Neural progenitor cell (in vitro differentiated cells): ENCODE results near the gene FASTKD3.

Source experiments
- EZH2 ChIP-seq: fragments of 200-600 bp; sonication (generic); IDR thresholded peaks from 2 replicates; pipeline ENCODE4 v1.6.1; 2017; ENCODE audit warnings: antibody characterized with exemption, mild to moderate bottlenecking, moderate library complexity
- EZH2phosphoT487 ChIP-seq: fragments of 200-600 bp; sonication (generic); IDR thresholded peaks from 2 replicates; pipeline ENCODE4 v1.6.1; 2017; ENCODE audit warnings: antibody characterized with exemption
- TF ChIP-seq, protein P1 (sequence below): fragments of 200-600 bp; sonication (generic); IDR thresholded peaks from 2 replicates; pipeline ENCODE4 v1.5.1; 2017; ENCODE audit warnings: antibody characterized with exemption, mild to moderate bottlenecking

DNA sequence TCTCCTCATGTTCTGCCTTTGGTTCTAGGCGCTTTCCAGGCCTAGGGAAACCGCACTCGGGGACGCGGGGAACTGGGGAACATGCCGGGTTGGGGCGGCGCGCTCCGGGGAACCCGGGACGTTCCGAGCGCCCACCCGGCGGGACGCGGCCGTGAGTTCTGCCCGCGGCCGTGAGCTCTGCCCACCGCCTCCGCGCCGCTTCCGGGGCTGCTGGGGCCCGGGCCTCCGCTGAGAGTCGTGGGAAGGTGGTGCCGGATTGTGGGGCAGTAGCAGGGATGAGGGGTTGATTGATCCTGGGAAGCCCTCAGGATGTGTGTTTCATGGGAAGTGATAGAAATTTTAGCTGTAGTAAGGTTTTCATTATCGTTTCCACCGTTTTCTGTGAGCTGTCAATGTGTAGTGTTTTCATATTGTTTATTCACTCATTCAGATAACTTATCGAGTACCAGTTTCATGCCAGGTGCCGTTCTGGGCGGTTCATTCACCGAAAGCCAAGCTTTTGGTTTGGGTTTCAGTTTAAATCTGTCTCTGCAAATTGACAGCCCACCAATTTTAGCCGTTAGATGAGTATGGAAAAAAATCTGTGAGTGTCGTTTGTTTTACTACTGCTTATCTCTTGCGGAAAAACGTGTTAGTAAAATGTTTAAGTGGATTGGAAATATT, 774 bp upstream of the FASTKD3 start:
- TF ChIP-seq EZH2phosphoT487 (no peak), EZH2 (no peak)
- TF ChIP-seq, protein P1, sequence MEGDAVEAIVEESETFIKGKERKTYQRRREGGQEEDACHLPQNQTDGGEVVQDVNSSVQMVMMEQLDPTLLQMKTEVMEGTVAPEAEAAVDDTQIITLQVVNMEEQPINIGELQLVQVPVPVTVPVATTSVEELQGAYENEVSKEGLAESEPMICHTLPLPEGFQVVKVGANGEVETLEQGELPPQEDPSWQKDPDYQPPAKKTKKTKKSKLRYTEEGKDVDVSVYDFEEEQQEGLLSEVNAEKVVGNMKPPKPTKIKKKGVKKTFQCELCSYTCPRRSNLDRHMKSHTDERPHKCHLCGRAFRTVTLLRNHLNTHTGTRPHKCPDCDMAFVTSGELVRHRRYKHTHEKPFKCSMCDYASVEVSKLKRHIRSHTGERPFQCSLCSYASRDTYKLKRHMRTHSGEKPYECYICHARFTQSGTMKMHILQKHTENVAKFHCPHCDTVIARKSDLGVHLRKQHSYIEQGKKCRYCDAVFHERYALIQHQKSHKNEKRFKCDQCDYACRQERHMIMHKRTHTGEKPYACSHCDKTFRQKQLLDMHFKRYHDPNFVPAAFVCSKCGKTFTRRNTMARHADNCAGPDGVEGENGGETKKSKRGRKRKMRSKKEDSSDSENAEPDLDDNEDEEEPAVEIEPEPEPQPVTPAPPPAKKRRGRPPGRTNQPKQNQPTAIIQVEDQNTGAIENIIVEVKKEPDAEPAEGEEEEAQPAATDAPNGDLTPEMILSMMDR, result no peak
